ENCODE data around the gene CMTM5.

Gene CMTM5

GRCh38 chr14:23376482-23377197 lies at the start of gene CMTM5:
CMTM5 (plus strand) TSS chr14:23377046; CDS start chr14:23377252, 206 bp downstream.
- DNase-seq = peak; percentile 70

- peak; percentile 2 for DNase-seq
These were observed 48.7 kb upstream of the CMTM5 start for GRCh38 chr14:23327947-23328744.

- DNase-seq = no peak
These were observed 41.2 kb upstream of the CMTM5 start for GRCh38 chr14:23335623-23336022.

GRCh38 chr14:23339506-23340268 lies 37.2 kb upstream of the CMTM5 start:
- no peak for DNase-seq

GRCh38 chr14:23344481-23344880 lies 32.4 kb upstream of the CMTM5 start:
- DNase-seq = no peak

- DNase-seq = no peak
These were observed 30.7 kb upstream of the CMTM5 start for GRCh38 chr14:23345987-23346692.

GRCh38 chr14:23346693-23347405 lies 30.0 kb upstream of the CMTM5 start:
- DNase-seq = no peak

GRCh38 chr14:23347406-23348296 lies 29.2 kb upstream of the CMTM5 start:
- DNase-seq = no peak

GRCh38 chr14:23348297-23348655 lies 28.6 kb upstream of the CMTM5 start:
- DNase-seq = no peak

GRCh38 chr14:23349156-23349845 lies 27.5 kb upstream of the CMTM5 start:
- DNase-seq = no peak

GRCh38 chr14:23351681-23352505 lies 25.0 kb upstream of the CMTM5 start:
- DNase-seq = peak; percentile 45

- peak; percentile 59 for DNase-seq
These were observed 24.1 kb upstream of the CMTM5 start, which contains the start of gene SLC22A17 for GRCh38 chr14:23352506-23353432. SLC22A17 (minus strand) TSS chr14:23352887.

- DNase-seq = no peak
These were observed 23.4 kb upstream of the CMTM5 start for GRCh38 chr14:23353433-23353780.

GRCh38 chr14:23354990-23355389 lies 21.9 kb upstream of the CMTM5 start:
- DNase-seq = no peak

- no peak for DNase-seq
These were observed 20.9 kb upstream of the CMTM5 start for GRCh38 chr14:23355871-23356435.

- no peak for DNase-seq
These were observed 20.2 kb upstream of the CMTM5 start for GRCh38 chr14:23356662-23357061.

GRCh38 chr14:23357261-23357660 lies 19.6 kb upstream of the CMTM5 start:
- no peak for DNase-seq

- no peak for DNase-seq
These were observed 18.8 kb upstream of the CMTM5 start for GRCh38 chr14:23358042-23358441.

Data from NCI-H524 treated with DMSO at 0.1 percent for 48 hours (cell line).